CD4-positive, alpha-beta T cell (primary cell): Measurements from ENCODE around the gene CDK14. TPM values are rescaled to one million over a fixed set of nuclear protein-coding genes. Genes with fewer than 3 reads are reported as not detected.

ENCODE experiments used
- ATAC-seq: fragments of 200-7000 bp; cut with Tn5 transposase; one replicate; pipeline ENCODE4 v1.10.0; 2022; ENCODE audit warnings: mild to moderate bottlenecking; ENCODE audit not compliant: poor library complexity
- CTCF ChIA-PET: fragments of 350-600 bp; sonication (Branson Sonifier 250); formaldehyde crosslinking; loops from one replicate; lab custom pipeline; 2021; ENCODE audit warnings: antibody characterized with exemption, inconsistent platforms; lab: Charles Lee
- POLR2A ChIA-PET: fragments of 350-600 bp; sonication (Branson Sonifier 250); formaldehyde crosslinking; loops from one replicate; lab custom pipeline; 2021; ENCODE audit warnings: antibody characterized with exemption, inconsistent platforms; lab: Charles Lee
- DNase-seq, 14 experiments: peaks; one replicate each; pipeline ENCODE4 v3.0.0-alpha.2; 2013 to 2020; ENCODE audit warnings: mixed read lengths in 2 of 14
- H3K27ac ChIP-seq, 2 donors: one replicate each; pipeline versions ENCODE4 v1.5.1 to v1.7.0; 2013; ENCODE audit warnings: low read length in 2 of 2, low read depth in 1 of 2, mild to moderate bottlenecking in 1 of 2
- H3K27me3 ChIP-seq, 2 experiments: 1 replicate in 1 of 2; 2 replicates in 1 of 2; pipeline versions ENCODE4 v1.6.1 to v1.7.0; 2013; ENCODE audit warnings: low read length in 2 of 2, control low read depth in 1 of 2, mild to moderate bottlenecking in 1 of 2, moderate library complexity in 1 of 2; ENCODE audit not compliant: insufficient read depth in 2 of 2, control insufficient read depth in 1 of 2
- H3K36me3 ChIP-seq: one replicate; pipeline ENCODE4 v1.6.1; 2013; ENCODE audit warnings: low read length, control low read depth; ENCODE audit not compliant: insufficient read depth
- H3K4me1 ChIP-seq: one replicate; pipeline ENCODE4 v1.6.1; 2013; ENCODE audit warnings: low read length, control low read depth; ENCODE audit not compliant: insufficient read depth
- H3K4me3 ChIP-seq: one replicate; pipeline ENCODE4 v1.5.1; 2013; ENCODE audit warnings: mild to moderate bottlenecking, low read length, moderate library complexity
- H3K9me3 ChIP-seq, 2 experiments: 1 replicate in 1 of 2; 2 replicates in 1 of 2; pipeline versions ENCODE4 v1.6.1 to v1.7.0; 2013; ENCODE audit warnings: low read length in 2 of 2, mild to moderate bottlenecking in 2 of 2, control low read depth in 1 of 2, moderate library complexity in 1 of 2; ENCODE audit not compliant: control insufficient read depth in 1 of 2, insufficient read depth in 1 of 2
- H3K27ac Mint-ChIP-seq: one replicate; pipeline ENCODE4 v1.8.0; 2020; ENCODE audit warnings: mixed read lengths
- H3K27me3 Mint-ChIP-seq: one replicate; pipeline ENCODE4 v1.8.0; 2021; ENCODE audit warnings: mixed read lengths
- H3K36me3 Mint-ChIP-seq: one replicate; pipeline ENCODE4 v1.8.0; 2021; ENCODE audit warnings: low read depth, mixed read lengths
- H3K4me1 Mint-ChIP-seq: one replicate; pipeline ENCODE4 v1.8.0; 2021; ENCODE audit warnings: low read depth, mixed read lengths
- H3K4me3 Mint-ChIP-seq: one replicate; pipeline ENCODE4 v1.8.0; 2020; ENCODE audit warnings: mild to moderate bottlenecking, mixed read lengths
- H3K9me3 Mint-ChIP-seq: one replicate; pipeline ENCODE4 v1.8.0; 2020; ENCODE audit warnings: mixed read lengths
- intact Hi-C, 2 experiments: fragments of 100-400 bp; cut with DNase I in 1 of 2; cut with micrococcal nuclease in 1 of 2; formaldehyde crosslinking; loops; one replicate each; pipeline versions ENCODE4 v1.15.1 to v1.9.0; 2023 to 2025; cut with DNase I, micrococcal nuclease
- total RNA-seq, 174 experiments: library from RNA in 2 of 174; stranded (reverse) in 2 of 174; gene quantifications; one replicate each; pipeline ENCODE4 v1.2.3 and lab custom pipeline; 2021 to 2026
- TF ChIP-seq, protein P1 (sequence below): fragments of 200-600 bp; IDR thresholded peaks from one replicate; pipeline ENCODE4 v1.8.0; 2022; ENCODE audit warnings: antibody characterized with exemption, mild to moderate bottlenecking

CDK14 gene
- total RNA-seq, 2 experiments from 2014 or later = 0.45 to 0.47 TPM

DNA sequence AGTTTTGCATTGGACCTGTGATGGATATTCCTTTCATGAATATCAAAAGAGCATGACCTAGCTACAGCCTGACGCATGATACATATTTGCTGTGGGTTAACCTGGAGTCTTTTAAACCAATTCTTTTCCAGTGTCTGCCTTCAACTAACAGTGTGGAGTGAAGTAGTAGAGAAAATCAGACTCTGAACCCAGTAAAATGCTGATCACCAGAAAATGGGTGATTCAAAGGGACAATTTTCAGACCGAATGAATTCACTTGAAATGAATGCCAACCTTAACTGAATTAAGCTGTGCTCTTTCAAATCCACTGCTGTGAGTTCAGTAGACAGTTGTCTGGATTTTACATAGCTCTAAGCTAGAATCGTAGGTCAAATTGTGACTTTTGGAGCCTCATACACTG is 123.0 kb downstream of the CDK14 start:
- intact Hi-C loops = no loop called here
- no peaks in the 10 kb centered on the region for H3K4me1 Mint-ChIP-seq
- no peaks in the 10 kb centered on the region for H3K9me3 Mint-ChIP-seq
- DNase-seq (no peak), ATAC-seq (no peak)
- H3K4me1 ChIP-seq = no peaks in the 10 kb centered on the region
- no peak overlapping the region for H3K27ac Mint-ChIP-seq
- H3K4me3 Mint-ChIP-seq = no peak overlapping the region
- no peak overlapping the region for H3K27ac ChIP-seq
- no peaks in the 10 kb centered on the region for H3K9me3 ChIP-seq
- no peak overlapping the region for H3K4me3 ChIP-seq
- ChIA-PET POLR2A (no interaction called here), CTCF (no interaction called here)
- H3K36me3 Mint-ChIP-seq = no peaks in the 10 kb centered on the region
- no peaks in the 10 kb centered on the region for H3K36me3 ChIP-seq
- no peaks in the 10 kb centered on the region for H3K27me3 ChIP-seq
- TF ChIP-seq, protein P1, sequence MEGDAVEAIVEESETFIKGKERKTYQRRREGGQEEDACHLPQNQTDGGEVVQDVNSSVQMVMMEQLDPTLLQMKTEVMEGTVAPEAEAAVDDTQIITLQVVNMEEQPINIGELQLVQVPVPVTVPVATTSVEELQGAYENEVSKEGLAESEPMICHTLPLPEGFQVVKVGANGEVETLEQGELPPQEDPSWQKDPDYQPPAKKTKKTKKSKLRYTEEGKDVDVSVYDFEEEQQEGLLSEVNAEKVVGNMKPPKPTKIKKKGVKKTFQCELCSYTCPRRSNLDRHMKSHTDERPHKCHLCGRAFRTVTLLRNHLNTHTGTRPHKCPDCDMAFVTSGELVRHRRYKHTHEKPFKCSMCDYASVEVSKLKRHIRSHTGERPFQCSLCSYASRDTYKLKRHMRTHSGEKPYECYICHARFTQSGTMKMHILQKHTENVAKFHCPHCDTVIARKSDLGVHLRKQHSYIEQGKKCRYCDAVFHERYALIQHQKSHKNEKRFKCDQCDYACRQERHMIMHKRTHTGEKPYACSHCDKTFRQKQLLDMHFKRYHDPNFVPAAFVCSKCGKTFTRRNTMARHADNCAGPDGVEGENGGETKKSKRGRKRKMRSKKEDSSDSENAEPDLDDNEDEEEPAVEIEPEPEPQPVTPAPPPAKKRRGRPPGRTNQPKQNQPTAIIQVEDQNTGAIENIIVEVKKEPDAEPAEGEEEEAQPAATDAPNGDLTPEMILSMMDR = no peak
- H3K27me3 Mint-ChIP-seq = no peaks in the 10 kb centered on the region

DNA sequence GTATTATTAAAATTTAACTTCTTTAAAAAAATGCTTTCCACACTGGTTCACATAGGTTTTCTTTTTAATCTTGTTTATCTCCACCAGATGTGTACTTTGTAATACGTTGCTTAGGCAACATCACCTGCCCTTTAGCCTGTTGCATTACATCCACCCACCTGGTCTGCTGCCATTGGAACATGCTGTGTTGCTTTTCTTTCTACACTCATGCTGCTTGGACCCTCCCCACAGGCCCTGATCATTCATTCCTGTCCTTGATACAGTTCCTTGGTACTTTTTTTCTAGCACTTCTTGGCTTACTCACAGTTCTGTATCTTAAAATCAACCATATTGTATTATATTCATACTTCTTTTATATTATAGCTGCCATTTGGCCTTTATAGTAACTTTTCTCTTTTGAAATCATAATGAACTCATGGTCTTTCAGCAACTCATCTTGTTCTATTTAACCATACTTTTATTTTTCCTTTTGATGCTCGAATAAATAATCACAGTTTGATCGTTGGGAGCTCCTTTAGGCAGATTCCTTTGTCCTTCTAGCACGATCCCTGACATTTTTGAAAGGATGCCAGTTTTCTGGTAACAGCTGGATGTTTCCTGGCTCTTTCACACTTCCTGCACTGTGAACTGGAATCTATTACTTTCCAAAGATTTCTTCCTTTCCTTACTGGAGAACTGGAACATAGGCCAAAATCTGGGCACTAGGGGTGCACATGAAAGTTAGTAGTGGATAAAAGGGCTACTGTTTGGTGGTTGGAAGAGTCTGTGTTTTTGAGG is 125.1 kb downstream of the CDK14 start:
- no peaks in the 10 kb centered on the region for H3K9me3 Mint-ChIP-seq
- H3K4me1 ChIP-seq = no peaks in the 10 kb centered on the region
- ChIA-PET CTCF (no interaction called here), POLR2A (no interaction called here)
- no peak overlapping the region for H3K27ac Mint-ChIP-seq
- no peak for ATAC-seq
- TF ChIP-seq, protein P1 = no peak
- no peak overlapping the region for H3K27ac ChIP-seq
- no peaks in the 10 kb centered on the region for H3K9me3 ChIP-seq
- DNase-seq = no peak
- H3K4me1 Mint-ChIP-seq = no peaks in the 10 kb centered on the region
- intact Hi-C loops = no loop called here
- no peaks in the 10 kb centered on the region for H3K36me3 ChIP-seq
- H3K4me3 ChIP-seq = no peak overlapping the region
- H3K27me3 Mint-ChIP-seq = no peaks in the 10 kb centered on the region
- no peaks in the 10 kb centered on the region for H3K27me3 ChIP-seq
- H3K4me3 Mint-ChIP-seq = no peak overlapping the region
- H3K36me3 Mint-ChIP-seq = no peaks in the 10 kb centered on the region

DNA sequence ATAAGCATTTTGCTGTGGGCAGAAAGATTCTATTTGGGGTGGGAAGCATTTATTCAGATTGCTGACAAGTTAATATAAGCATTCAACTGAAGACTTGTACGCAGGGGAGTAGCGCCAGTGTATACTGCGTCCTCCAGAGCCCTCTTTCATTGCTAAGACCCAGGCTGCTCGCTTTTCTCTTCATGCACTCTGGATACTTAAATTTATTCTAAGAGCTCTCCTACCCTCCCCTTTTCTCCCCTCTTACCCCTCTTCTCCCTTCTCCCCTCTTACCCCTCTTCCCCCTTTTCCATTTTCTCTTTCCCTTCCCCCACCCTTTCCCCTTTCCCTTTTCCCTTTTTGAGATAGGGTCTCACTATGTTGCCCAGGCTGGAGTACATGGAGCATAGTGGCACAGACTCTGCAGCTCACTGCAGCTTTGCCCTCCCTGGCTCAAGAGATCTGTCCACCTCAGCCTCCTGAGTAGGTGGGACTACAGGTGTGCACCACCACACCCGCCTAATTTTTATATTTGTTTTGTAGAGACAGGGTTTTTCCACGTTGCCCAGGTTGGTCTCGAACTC is 125.8 kb downstream of the CDK14 start:
- DNase-seq = no peak
- Histone ChIP-seq H3K4me1 (no peaks in the 10 kb centered on the region), H3K27ac (no peak overlapping the region), H3K27me3 (no peaks in the 10 kb centered on the region), H3K9me3 (no peaks in the 10 kb centered on the region), H3K36me3 (no peaks in the 10 kb centered on the region), H3K4me3 (no peak overlapping the region)
- no peaks in the 10 kb centered on the region for H3K27me3 Mint-ChIP-seq
- H3K4me1 Mint-ChIP-seq = no peaks in the 10 kb centered on the region
- intact Hi-C loops = no loop called here
- no peak overlapping the region for H3K27ac Mint-ChIP-seq
- no peak overlapping the region for H3K4me3 Mint-ChIP-seq
- no peaks in the 10 kb centered on the region for H3K36me3 Mint-ChIP-seq
- TF ChIP-seq, protein P1 = no peak
- no peak for ATAC-seq
- CTCF ChIA-PET = no interaction called here
- POLR2A ChIA-PET = no interaction called here
- H3K9me3 Mint-ChIP-seq = no peaks in the 10 kb centered on the region
